ENCODE measurements around the gene PKMYT1.
A peak's percentile ranks its signal among the peaks of the same experiment; 100 is the strongest.

DNA sequence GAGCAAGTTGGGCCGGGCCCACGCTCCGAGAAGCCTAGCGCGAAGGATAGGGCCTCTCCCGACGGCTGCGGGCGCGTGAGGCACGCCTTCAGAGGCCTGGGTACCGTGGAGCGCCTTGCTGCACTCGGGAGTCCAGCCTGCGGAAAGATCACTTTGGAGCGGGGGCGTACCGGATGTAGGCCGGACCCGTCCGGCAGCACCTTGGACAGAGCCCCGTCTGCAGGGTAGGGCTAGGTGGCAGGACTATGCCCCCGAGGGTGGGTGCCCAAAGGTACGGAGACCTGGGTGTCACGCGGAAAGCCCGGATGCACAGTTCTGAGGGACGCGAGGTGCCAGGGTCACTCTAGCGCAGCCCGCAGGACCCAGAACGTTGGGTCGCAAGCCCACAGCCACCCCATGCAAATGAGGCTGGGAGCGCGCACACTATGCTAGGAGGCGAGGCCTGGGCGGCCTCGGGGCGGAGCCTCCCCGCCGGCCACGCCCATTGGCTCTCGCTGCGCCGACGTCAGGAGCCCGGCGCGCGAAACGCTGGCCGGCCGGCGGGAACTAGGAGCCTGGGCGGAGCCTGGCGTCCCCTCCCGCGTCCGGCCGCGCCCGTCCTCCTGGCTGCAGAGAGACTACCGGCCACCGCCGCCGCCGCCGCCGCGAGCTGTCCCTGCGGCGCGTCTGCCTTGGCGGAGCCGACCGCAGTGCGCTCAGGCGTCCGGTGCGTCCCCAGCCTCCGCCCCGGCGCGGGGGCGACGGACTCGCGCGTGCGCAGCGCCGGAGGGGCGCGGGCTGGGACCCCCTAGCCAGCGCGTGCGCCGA lies 11.3 kb downstream of the PKMYT1 start, which contains the start of gene PAQR4:
- TF ChIP-seq POLR2AphosphoS5 (IDR thresholded peaks at IDR 0.05; ENCODE audit: low read depth, low read length) (no peak), POLR2A (IDR thresholded peaks at IDR 0.05; ENCODE audit: low read depth, low read length) (no peak), TAF1 (IDR thresholded peaks at IDR 0.05; ENCODE audit: low read depth, low read length) (peak; percentile 33; the same call in 1 of the 2 replicates), SPI1 (IDR thresholded peaks at IDR 0.05; ENCODE audit: low read depth, low read length) (no peak), POU2F2 (IDR thresholded peaks at IDR 0.05; ENCODE audit: low read depth, low read length) (peak; percentile 90), PAX5 (IDR thresholded peaks at IDR 0.05; ENCODE audit: insufficient read depth, low read length, severe bottlenecking) (no peak)

Measured in GM12891 (cell line).